ENCODE measurements around the gene PKP2.

Gene PKP2

GRCh38 chr12:32906399-32907165, 10.0 kb upstream of the PKP2 start:
- no peak overlapping the region for H3K4me3 ChIP-seq (ENCODE audit: low read depth, low read length)
- DNase-seq (ENCODE audit: low read depth, low spot score), result no peak
- ChIA-PET POLR2A (no interaction called here), CTCF (no interaction called here)
- no peak for TF ChIP-seq CTCF (IDR thresholded peaks at IDR 0.05; ENCODE audit: insufficient read depth, low read length, missing control alignments)

GRCh38 chr12:32903763-32904162, 7.2 kb upstream of the PKP2 start:
- ChIA-PET CTCF (no interaction called here), POLR2A (no interaction called here)
- DNase-seq (ENCODE audit: low read depth, low spot score), result no peak
- no peak overlapping the region for H3K4me3 ChIP-seq (ENCODE audit: low read depth, low read length)
- TF ChIP-seq CTCF (IDR thresholded peaks at IDR 0.05; ENCODE audit: insufficient read depth, low read length, missing control alignments), result no peak

- ChIA-PET CTCF (no interaction called here), POLR2A (no interaction called here)
- H3K4me3 ChIP-seq (ENCODE audit: low read depth, low read length), result no peak overlapping the region
- DNase-seq (ENCODE audit: low read depth, low spot score), result no peak
- no peak for TF ChIP-seq CTCF (IDR thresholded peaks at IDR 0.05; ENCODE audit: insufficient read depth, low read length, missing control alignments)
These were observed 6.7 kb upstream of the PKP2 start for GRCh38 chr12:32903318-32903717.

- ChIA-PET CTCF (no interaction called here), POLR2A (no interaction called here)
- no peak for DNase-seq (ENCODE audit: low read depth, low spot score)
- no peak for TF ChIP-seq CTCF (IDR thresholded peaks at IDR 0.05; ENCODE audit: insufficient read depth, low read length, missing control alignments)
- no peak overlapping the region for H3K4me3 ChIP-seq (ENCODE audit: low read depth, low read length)
These were observed 5.9 kb upstream of the PKP2 start for GRCh38 chr12:32902287-32902997.

GRCh38 chr12:32901553-32901952, 5.0 kb upstream of the PKP2 start:
- no peak for DNase-seq (ENCODE audit: low read depth, low spot score)
- CTCF ChIA-PET, result no interaction called here

More at GRCh38 chr12:32901553-32901952, 5.0 kb upstream of the PKP2 start:
- H3K4me3 ChIP-seq (ENCODE audit: low read depth, low read length), result no peak overlapping the region
- TF ChIP-seq CTCF (IDR thresholded peaks at IDR 0.05; ENCODE audit: insufficient read depth, low read length, missing control alignments), result no peak
- POLR2A ChIA-PET, result no interaction called here
